K562 (cell line): ENCODE measurements around the gene ZNF747. TPM values are rescaled to one million over a fixed set of nuclear protein-coding genes. Genes with fewer than 3 reads are reported as not detected.

Experiments used
- ATAC-seq: fragments of 200-7000 bp; cut with Tn5 transposase; 3 replicates; pipeline ENCODE4 v1.9.1; 2020; ENCODE audit warnings: moderate library complexity
- BruUV-seq: library from RNA; stranded (reverse); fragments of 400-500 nt; replicated peaks from 2 replicates; lab custom pipeline; 2021; lab: Mats Ljungman, UMichigan
- CTCF ChIA-PET: fragments of 300-600 bp; formaldehyde crosslinking; extraction: SDS; loops from one replicate; lab custom pipeline; 2021; ENCODE audit warnings: low intra/inter-chr PET ratio; lab: Yijun Ruan, JAX
- POLR2A ChIA-PET: fragments of 300-600, 350-650 bp; sonication (Branson Sonifier 250); formaldehyde crosslinking; extraction: SDS; loops from one replicate; lab custom pipeline; 2021; ENCODE audit warnings: antibody characterized with exemption, inconsistent platforms; lab: Yijun Ruan, JAX
- DNase-seq, 4 experiments: peaks; one replicate each; pipeline versions ENCODE4 v3.0.0 to v3.0.0-alpha.2; 2011 to 2018; ENCODE audit warnings: low spot score in 3 of 4, mixed read lengths in 3 of 4; ENCODE audit errors: extremely low read depth in 1 of 4
- FAIRE-seq: peaks from 2 replicates; lab custom pipeline; 2011; peaks lifted over from hg19 to GRCh38; lab: Jason Lieb, UNC
- H2AFZ ChIP-seq: 2 replicates; pipeline ENCODE4 v1.6.0; 2011; ENCODE audit warnings: low read depth, low read length, control low read depth, inconsistent platforms
- H3K27ac ChIP-seq: fragments of 200-600 bp; 3 replicates; pipeline ENCODE4 v1.8.0; 2011; ENCODE audit warnings: low read depth, mild to moderate bottlenecking, control low read depth, inconsistent platforms, low read length, moderate library complexity, mixed read lengths; ENCODE audit errors: extremely low read depth
- H3K27me3 ChIP-seq, 2 experiments: fragments of 300-600 bp in 1 of 2; 2 replicates in 1 of 2; 3 replicates in 1 of 2; pipeline versions ENCODE4 v1.6.0 to v1.8.0; 2011; ENCODE audit warnings: inconsistent platforms in 2 of 2, low read length in 2 of 2, mild to moderate bottlenecking in 1 of 2, mixed read lengths in 1 of 2, moderate library complexity in 1 of 2; ENCODE audit not compliant: control insufficient read depth in 2 of 2, insufficient read depth in 2 of 2
- H3K36me3 ChIP-seq: fragments of 300-600 bp; 3 replicates; pipeline ENCODE4 v1.8.0; 2011; ENCODE audit warnings: mild to moderate bottlenecking, low read length, inconsistent platforms; ENCODE audit not compliant: control insufficient read depth, insufficient read depth
- H3K4me1 ChIP-seq, 2 experiments: fragments of 200-600 bp in 1 of 2; replicated peaks in 1 of 2; 2 replicates in 1 of 2; 3 replicates in 1 of 2; pipeline versions ENCODE4 v1.5.1 to v1.8.0; 2011; ENCODE audit warnings: inconsistent platforms in 2 of 2, low read length in 2 of 2, mild to moderate bottlenecking in 1 of 2, mixed read lengths in 1 of 2, moderate library complexity in 1 of 2; ENCODE audit not compliant: control insufficient read depth in 2 of 2, insufficient read depth in 2 of 2
- H3K4me2 ChIP-seq: 2 replicates; pipeline ENCODE4 v1.6.1; 2011; ENCODE audit warnings: low read length, control low read depth, inconsistent platforms, mixed read lengths; ENCODE audit not compliant: insufficient read depth
- H3K4me3 ChIP-seq: fragments of 200-600 bp; sonication (generic), shearing (Covaris generic); 2 replicates; pipeline ENCODE4 v1.5.1; 2016; ENCODE audit warnings: control low read depth, inconsistent platforms
- H3K79me2 ChIP-seq: fragments of 200-600 bp; 3 replicates; pipeline ENCODE4 v1.8.0; 2011; ENCODE audit warnings: low read length, inconsistent platforms; ENCODE audit not compliant: control insufficient read depth, insufficient read depth
- H3K9ac ChIP-seq, 2 experiments: 2 replicates each; pipeline versions ENCODE4 v1.6.0 to v1.6.1; 2011; ENCODE audit warnings: low read depth in 2 of 2, low read length in 2 of 2, control low read depth in 1 of 2, inconsistent platforms in 1 of 2, mild to moderate bottlenecking in 1 of 2, mixed read lengths in 1 of 2; ENCODE audit not compliant: insufficient read depth in 1 of 2
- H3K9me1 ChIP-seq: one replicate; pipeline ENCODE4 v1.6.0; 2011; ENCODE audit warnings: inconsistent platforms, mild to moderate bottlenecking, low read length, moderate library complexity; ENCODE audit not compliant: control insufficient read depth, insufficient read depth
- H3K9me3 ChIP-seq: replicated peaks from 2 replicates; pipeline ENCODE4 v1.5.1; 2011; ENCODE audit warnings: low read depth, low read length, inconsistent platforms; ENCODE audit not compliant: control insufficient read depth, insufficient read depth
- H4K20me1 ChIP-seq: replicated peaks from 2 replicates; pipeline ENCODE4 v1.6.1; 2011; ENCODE audit warnings: low read length, inconsistent platforms, mixed read lengths; ENCODE audit not compliant: control insufficient read depth, insufficient read depth
- FOXA3 ChIP-seq, 2 experiments: fragments of 450-650 bp in 1 of 2; sonication (generic) in 1 of 2; formaldehyde crosslinking; IDR thresholded peaks in 1 of 2; conservative IDR thresholded peaks in 1 of 2; 2 replicates each; pipeline versions ENCODE4 v1.4.0 to v1.8.0; 2020 to 2022; ENCODE audit warnings: mild to moderate bottlenecking in 2 of 2, missing genetic modification reagents in 1 of 2
- HDAC1 ChIP-seq, 2 experiments: fragments of 450-650 bp; IDR thresholded peaks; 2 replicates each; pipeline ENCODE4 v1.6.1; 2016 to 2017; ENCODE audit warnings: inconsistent platforms in 1 of 2, mild to moderate bottlenecking in 1 of 2, moderate library complexity in 1 of 2
- WGBS: fragments of 100-300 bp; shearing (Covaris generic); methylation state at CpG from one replicate; pipeline ENCODE4 v1.1.6; 2016; ENCODE audit warnings: low coverage, mixed read lengths; ENCODE audit not compliant: insufficient coverage; ENCODE audit errors: missing lambda C conversion rate; 5-methylcytosine and 5-hydroxymethylcytosine counted together
- in situ Hi-C: fragments of 300-500 bp; cut with MboI; formaldehyde crosslinking; loops from 4 replicates; pipeline ENCODE4 v1.15.0; 2018; ENCODE audit warnings: inconsistent platforms, mixed read lengths
- intact Hi-C: fragments of 100-400 bp; cut with micrococcal nuclease; formaldehyde crosslinking; loops from 2 replicates; pipeline ENCODE4 v1.14.2; 2022
- polyA plus RNA-seq, 8 experiments: library from polyadenylated mRNA; depleted of rRNA in 4 of 8; stranded (reverse) in 5 of 8; unstranded in 3 of 8; fragments of >200 nt; fragmentation: Nextera tagmentation in 2 of 8; fragmentation: Illumina TruSeq in 1 of 8; extraction: Ambion mirVana in 2 of 8; extraction: Trizol in 1 of 8; gene quantifications; 2 replicates each; pipeline versions ENCODE4 v1.2.1 to v1.2.3, GENCODE V29; 2011 to 2014; ENCODE audit warnings: inconsistent platforms in 1 of 8, missing spikeins in 1 of 8
- total RNA-seq, 7 experiments: library from RNA; depleted of rRNA in 6 of 7; stranded (reverse); fragments of >200 nt in 6 of 7; fragmentation: Illumina TruSeq in 2 of 7; extraction: Trizol in 2 of 7; gene quantifications; 2 replicates each; pipeline versions ENCODE4 v1.2.1 to v1.2.3, GENCODE V29; 2011 to 2021; ENCODE audit warnings: low replicate concordance in 1 of 7

The ZNF747 gene
- total and polyA plus RNA-seq, 9 of the 15 experiments (the other 6 are each of a cell fraction or from before 2014, with no cell fraction given), result 0.14 to 3.3 (median 1.5) TPM

DNA sequence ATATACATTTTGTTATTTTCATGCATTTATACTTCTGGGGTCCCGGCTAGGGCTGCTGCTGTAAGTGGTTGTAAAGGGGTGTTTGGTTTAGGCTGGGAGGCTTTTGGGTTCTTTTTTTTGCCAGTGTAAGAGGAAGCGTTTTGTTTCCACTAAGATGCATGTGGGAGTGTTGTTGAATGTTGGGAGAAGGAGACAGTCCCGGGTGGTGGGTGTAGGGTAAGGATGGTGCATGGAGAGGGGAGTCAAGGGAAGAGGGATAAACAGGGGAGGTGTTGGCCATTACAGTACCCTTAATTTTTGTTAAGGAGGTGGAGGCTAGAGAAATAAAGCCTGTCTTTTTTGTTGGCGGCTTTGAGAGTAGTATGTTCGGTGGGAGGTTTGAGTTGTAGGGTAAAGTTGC is 8.4 kb upstream of the ZNF747 start:
- intact Hi-C loops (no loop called here), in situ Hi-C loops (no loop called here)
- H3K9me1 ChIP-seq, result no peaks in the 10 kb centered on the region
- H3K9ac ChIP-seq, result no peak overlapping the region; a peak in 1 of 4 replicates
- WGBS, result 77% methylated on average over 5 of the region's 5 CpGs
- no peaks in the 10 kb centered on the region for H4K20me1 ChIP-seq
- no peak overlapping the region for H3K4me2 ChIP-seq
- H3K79me2 ChIP-seq, result no peaks in the 10 kb centered on the region; the same call in 2 of the 3 replicates
- H3K4me3 ChIP-seq, result no peak overlapping the region
- ChIA-PET CTCF (no interaction called here), POLR2A (interaction anchor here (3.5 kb wide), 1 partner anchor 13 kb away, joined by 20 read pairs; the partner anchor contains the start of gene ZNF764)
- H3K27ac ChIP-seq, result no peak overlapping the region
- H2AFZ ChIP-seq, result no peak overlapping the region
- H3K4me1 ChIP-seq, result peaks cover 21 to 30% of the 10 kb centered on the region in 2 experiments; a peak in 4 of 5 replicates
- H3K9me3 ChIP-seq, result no peaks in the 10 kb centered on the region
- no peaks in the 10 kb centered on the region for H3K27me3 ChIP-seq
- FAIRE-seq, result no peak
- no peaks in the 10 kb centered on the region for H3K36me3 ChIP-seq
- ATAC-seq, result no peak
- TF ChIP-seq HDAC1 (IDR thresholded peaks at IDR 0.05) (0 out of 4 replicates have a peak, but pooled peaks of 1 of the 2 experiments have one; percentile 18), FOXA3 (CRISPR knock-in tag; conservative IDR thresholded peaks at IDR 0.05 in 1 of 2, IDR thresholded peaks at IDR 0.05 in 1 of 2) (no peak)
- TF ChIP-seq, all 486 proteins: peak for 1
- no TSS peak for BruUV-seq
- no peak for DNase-seq
